Activated CD8-positive, alpha-beta T cell treated with anti-CD3 and anti-CD28 coated beads, Interleukin-2, amount 10 ng/mL, durations not matched to agents 7 days and 5 days (primary cell): ENCODE results near the gene SYP. TPM values are rescaled to one million over a fixed set of nuclear protein-coding genes. Genes with fewer than 3 reads are reported as not detected.
A peak's percentile ranks its signal among the peaks of the same experiment; 100 is the strongest.

Source experiments
- ATAC-seq: fragments of 150-1000 bp; cut with Tn5 transposase; one replicate; pipeline ENCODE4 v1.10.0; 2021; ENCODE audit warnings: moderate library complexity
- CTCF ChIA-PET: fragments of 350-600 bp; sonication (Branson Sonifier 250); formaldehyde crosslinking; loops from one replicate; lab custom pipeline; 2021; ENCODE audit warnings: antibody characterized with exemption; lab: Charles Lee
- POLR2A ChIA-PET: fragments of 350-600 bp; sonication (Branson Sonifier 250); formaldehyde crosslinking; loops from one replicate; lab custom pipeline; 2021; ENCODE audit warnings: antibody characterized with exemption; lab: Charles Lee
- DNase-seq: peaks from one replicate; pipeline ENCODE4 v3.0.0-alpha.2; 2020
- H3K27ac Mint-ChIP-seq: one replicate; pipeline ENCODE4 v1.8.0; 2021; ENCODE audit warnings: mild to moderate bottlenecking, mixed read lengths
- H3K27me3 Mint-ChIP-seq: one replicate; pipeline ENCODE4 v1.8.0; 2021; ENCODE audit warnings: low read depth, mixed read lengths
- H3K36me3 Mint-ChIP-seq: one replicate; pipeline ENCODE4 v1.8.0; 2021; ENCODE audit warnings: low read depth, mixed read lengths
- H3K4me1 Mint-ChIP-seq: one replicate; pipeline ENCODE4 v1.8.0; 2021; ENCODE audit warnings: low read depth, mixed read lengths
- H3K4me3 Mint-ChIP-seq: one replicate; pipeline ENCODE4 v1.8.0; 2021; ENCODE audit warnings: mild to moderate bottlenecking, mixed read lengths
- H3K9me3 Mint-ChIP-seq: one replicate; pipeline ENCODE4 v1.8.0; 2022; ENCODE audit warnings: mixed read lengths; ENCODE audit not compliant: insufficient read depth
- total RNA-seq, 2 experiments: library from RNA; stranded (reverse); gene quantifications; one replicate each; pipeline ENCODE4 v1.2.3, GENCODE V29; 2021

Gene SYP
- total RNA-seq, result 1 to 10 TPM; 1.1 to 2.6 TPM

DNA sequence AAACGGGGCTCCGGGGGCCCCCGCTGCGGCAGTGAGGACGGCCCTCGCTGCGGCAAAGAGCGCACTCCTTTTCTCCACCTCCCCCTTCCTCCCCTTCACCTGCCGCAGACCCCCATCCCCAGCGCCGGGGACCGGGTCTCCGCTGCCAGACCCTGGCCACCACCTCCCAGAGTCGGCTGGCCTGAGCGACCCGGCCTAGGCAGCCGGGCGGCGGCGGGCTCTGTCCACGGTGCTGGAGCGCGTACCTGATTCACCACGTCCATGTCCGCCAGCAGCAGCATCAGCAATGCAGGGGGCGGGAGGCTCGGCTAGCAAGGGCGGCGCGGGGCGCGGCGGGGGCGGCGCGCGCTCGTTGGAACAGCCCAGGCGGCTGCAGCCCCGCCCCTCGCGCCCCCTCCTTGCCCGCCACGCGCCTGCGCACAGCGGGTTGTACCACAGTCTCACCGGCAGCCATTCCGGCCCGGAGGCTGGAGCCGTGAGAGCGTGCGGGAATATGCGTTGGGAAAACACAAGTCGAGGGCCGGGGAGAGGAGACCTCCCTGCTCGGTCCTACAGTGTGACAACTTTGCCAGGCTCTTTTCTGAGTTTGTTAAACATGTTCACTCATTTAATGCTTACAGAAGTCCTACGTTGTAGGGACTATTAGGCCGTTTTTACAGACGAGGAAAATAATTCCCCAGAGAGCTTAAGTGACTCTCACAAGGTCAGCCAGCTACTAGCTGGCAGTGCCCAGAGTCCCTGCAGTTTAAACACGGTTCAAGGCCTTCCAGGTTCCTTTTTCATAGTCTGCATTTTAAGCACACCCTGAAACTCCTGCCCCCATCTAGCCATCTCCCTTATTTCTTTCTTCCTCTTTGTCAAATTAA lies at the start of gene SYP:
TSS of gene SYP (minus strand) at position 288 of the 866 bp plus-strand sequence. CDS start at position 281, 7 bp downstream.
- no peak within 1 kb of the TSS for H3K27ac Mint-ChIP-seq
- H3K36me3 Mint-ChIP-seq, result no peaks in the 10 kb centered on the region
- no peaks in the 10 kb centered on the region for H3K27me3 Mint-ChIP-seq
- no peaks in the 10 kb centered on the region for H3K9me3 Mint-ChIP-seq
- DNase-seq (peak; percentile 89), ATAC-seq (peak; percentile 99)
- peak within 1 kb of the TSS; percentile 43 for H3K4me3 Mint-ChIP-seq
- peaks cover 23% of the 10 kb centered on the region for H3K4me1 Mint-ChIP-seq
- POLR2A ChIA-PET, result no interaction called here
- CTCF ChIA-PET, result interaction anchor here (0.8 kb wide), 1 partner anchor 9 kb away, joined by 3 read pairs; no protein-coding TSS in a partner anchor

DNA sequence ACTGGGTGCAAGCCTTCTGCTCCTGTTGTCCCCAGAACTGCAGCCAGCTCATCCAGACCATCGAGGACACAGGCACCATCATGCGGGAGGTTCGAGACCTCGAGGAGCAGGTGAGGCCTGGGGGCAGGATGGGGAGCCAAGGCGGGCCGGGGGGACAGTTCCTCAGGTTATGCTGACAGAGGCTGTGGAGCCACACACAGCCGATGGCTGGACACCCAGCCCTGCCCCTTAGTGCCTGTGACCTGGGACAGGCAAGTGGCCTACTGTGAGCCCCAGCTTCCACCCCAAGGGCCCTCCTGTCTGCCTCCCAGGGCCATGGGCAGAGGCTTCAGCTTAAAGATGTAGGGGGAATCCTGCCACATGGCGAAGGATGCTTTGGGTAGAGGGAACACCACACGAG lies 49.6 kb upstream of the SYP start:
- peaks cover 14% of the 10 kb centered on the region for H3K4me1 Mint-ChIP-seq
- no peaks in the 10 kb centered on the region for H3K9me3 Mint-ChIP-seq
- peak overlapping the region; percentile 11 for H3K27ac Mint-ChIP-seq
- ATAC-seq, result no peak
- no peak for DNase-seq
- ChIA-PET POLR2A (interaction anchor here (0.6 to 1.4 kb wide), 3 partner anchors 9 to 83 kb away, joined by 3 to 4 read pairs (median 4); no protein-coding TSS in a partner anchor), CTCF (no interaction called here)
- no peak overlapping the region for H3K4me3 Mint-ChIP-seq
- no peaks in the 10 kb centered on the region for H3K27me3 Mint-ChIP-seq
- H3K36me3 Mint-ChIP-seq, result peaks cover 28% of the 10 kb centered on the region

DNA sequence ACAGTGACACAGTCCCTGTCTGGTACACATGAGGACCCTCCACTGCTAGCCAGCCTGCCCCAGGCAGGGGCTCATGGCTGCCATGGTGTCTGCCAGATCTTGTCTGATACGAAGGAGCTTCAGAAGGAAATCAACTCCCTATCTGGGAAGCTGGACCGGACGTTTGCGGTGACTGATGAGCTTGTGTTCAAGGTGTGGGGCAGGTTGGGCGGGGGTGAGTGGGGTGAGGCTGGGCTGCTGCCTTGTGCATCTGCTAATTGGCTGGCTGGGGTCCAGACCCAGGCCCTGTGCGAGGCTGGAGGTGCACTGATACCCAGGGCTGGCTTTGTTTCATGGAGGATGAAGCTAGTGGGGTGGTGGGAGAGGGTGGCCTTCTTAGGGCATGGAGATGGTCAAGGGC lies 49.1 kb upstream of the SYP start:
- POLR2A ChIA-PET, result interaction anchor here (0.6 to 1.4 kb wide), 4 partner anchors 9 to 83 kb away, joined by 3 to 4 read pairs (median 4); partner anchors contain the start of gene PPP1R3F
- no peak overlapping the region for H3K27ac Mint-ChIP-seq
- H3K4me1 Mint-ChIP-seq, result peaks cover 14% of the 10 kb centered on the region
- no peak for DNase-seq
- CTCF ChIA-PET, result no interaction called here
- peaks cover 31% of the 10 kb centered on the region for H3K36me3 Mint-ChIP-seq
- H3K27me3 Mint-ChIP-seq, result no peaks in the 10 kb centered on the region
- H3K9me3 Mint-ChIP-seq, result no peaks in the 10 kb centered on the region
- ATAC-seq, result no peak
- H3K4me3 Mint-ChIP-seq, result no peak overlapping the region

DNA sequence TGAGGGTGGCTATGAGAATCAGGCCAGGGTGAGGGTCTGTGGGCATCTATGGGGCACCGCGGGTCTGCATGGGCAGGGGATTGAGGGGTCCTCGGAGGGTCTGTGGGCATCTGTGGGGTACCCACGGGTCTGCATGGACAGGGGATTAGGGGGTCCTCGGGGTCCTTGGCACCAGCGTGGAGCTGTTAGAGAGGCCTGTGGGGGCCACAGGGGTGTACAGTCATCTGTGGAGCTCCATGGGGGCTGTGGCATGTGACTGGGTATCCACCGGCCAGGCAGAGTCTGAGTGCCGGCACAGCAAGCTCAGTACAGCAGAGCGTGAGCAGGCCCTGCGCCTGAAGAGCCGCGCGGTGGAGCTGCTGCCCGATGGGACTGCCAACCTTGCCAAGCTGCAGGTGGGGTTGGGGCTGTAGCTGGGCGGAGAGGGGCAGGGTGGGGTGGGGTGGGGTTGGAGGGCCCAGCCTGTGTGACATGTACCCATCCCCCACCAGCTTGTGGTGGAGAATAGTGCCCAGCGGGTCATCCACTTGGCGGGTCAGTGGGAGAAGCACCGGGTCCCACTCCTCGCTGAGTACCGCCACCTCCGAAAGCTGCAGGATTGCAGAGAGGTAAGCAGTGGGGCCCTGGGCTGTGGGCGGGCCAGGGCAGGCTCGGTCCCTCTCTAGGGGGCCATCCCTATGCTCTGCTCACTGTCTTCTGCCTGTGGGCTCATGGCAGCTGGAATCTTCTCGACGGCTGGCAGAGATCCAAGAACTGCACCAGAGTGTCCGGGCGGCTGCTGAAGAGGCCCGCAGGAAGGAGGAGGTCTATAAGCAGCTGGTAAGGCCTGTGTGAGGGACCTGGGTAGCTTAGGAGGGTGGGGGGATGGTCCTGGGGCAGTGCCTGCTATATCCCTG lies 48.2 kb upstream of the SYP start:
- DNase-seq, result no peak
- ChIA-PET POLR2A (interaction anchor here (1.3 to 1.4 kb wide), 2 partner anchors 8 to 21 kb away, joined by 4 read pairs; partner anchors contain the start of gene PPP1R3F), CTCF (no interaction called here)
- no peaks in the 10 kb centered on the region for H3K27me3 Mint-ChIP-seq
- no peak overlapping the region for H3K27ac Mint-ChIP-seq
- H3K4me3 Mint-ChIP-seq, result no peak overlapping the region
- peaks cover 14% of the 10 kb centered on the region for H3K4me1 Mint-ChIP-seq
- no peak for ATAC-seq
- peaks cover 35% of the 10 kb centered on the region for H3K36me3 Mint-ChIP-seq
- no peaks in the 10 kb centered on the region for H3K9me3 Mint-ChIP-seq

DNA sequence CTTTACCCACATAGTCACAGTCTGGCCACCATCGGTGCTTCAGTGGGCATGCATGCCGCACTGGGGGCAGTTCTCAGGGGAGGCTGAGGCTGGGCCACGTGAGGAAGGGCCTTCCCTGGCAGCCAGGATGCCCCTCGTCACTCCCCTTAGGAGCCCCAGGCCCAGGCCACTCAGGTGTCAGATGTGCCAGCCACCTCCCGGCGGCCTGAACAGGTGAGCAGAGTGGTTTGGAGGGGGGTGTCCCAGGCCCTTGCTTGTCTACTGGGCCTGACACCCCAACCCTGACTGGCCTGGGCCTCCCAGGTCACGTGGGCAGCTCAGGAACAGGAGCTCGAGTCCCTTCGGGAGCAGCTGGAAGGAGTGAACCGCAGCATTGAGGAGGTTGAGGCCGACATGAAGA lies 47.4 kb upstream of the SYP start:
- ChIA-PET POLR2A (no interaction called here), CTCF (no interaction called here)
- Mint-ChIP-seq H3K27ac (no peak overlapping the region), H3K4me1 (peaks cover 14% of the 10 kb centered on the region), H3K9me3 (no peaks in the 10 kb centered on the region), H3K27me3 (no peaks in the 10 kb centered on the region), H3K4me3 (no peak overlapping the region), H3K36me3 (peaks cover 31% of the 10 kb centered on the region)
- ATAC-seq, result no peak
- DNase-seq, result no peak

DNA sequence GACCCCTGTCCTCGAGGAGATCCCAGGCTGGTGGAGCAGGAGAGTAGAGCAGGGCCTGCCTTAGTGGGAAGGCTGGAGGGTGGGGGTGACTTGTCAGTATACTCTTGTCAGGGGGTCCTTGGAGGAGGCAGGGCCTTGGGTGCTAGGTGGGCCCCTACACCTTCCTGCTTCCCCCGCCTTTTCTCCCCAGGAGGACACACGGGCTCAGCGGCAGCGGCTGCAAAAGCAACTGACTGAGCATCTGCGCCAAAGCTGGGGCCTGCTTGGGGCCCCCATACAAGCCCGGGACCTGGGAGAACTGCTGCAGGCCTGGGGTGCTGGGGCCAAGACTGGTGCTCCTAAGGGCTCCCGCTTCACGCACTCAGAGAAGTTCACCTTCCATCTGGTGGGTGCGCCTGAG lies 46.5 kb upstream of the SYP start:
- ChIA-PET POLR2A (no interaction called here), CTCF (no interaction called here)
- DNase-seq (no peak), ATAC-seq (no peak)
- no peak overlapping the region for H3K27ac Mint-ChIP-seq
- no peaks in the 10 kb centered on the region for H3K27me3 Mint-ChIP-seq
- H3K4me1 Mint-ChIP-seq, result peaks cover 12% of the 10 kb centered on the region
- no peaks in the 10 kb centered on the region for H3K9me3 Mint-ChIP-seq
- peaks cover 29% of the 10 kb centered on the region for H3K36me3 Mint-ChIP-seq
- no peak overlapping the region for H3K4me3 Mint-ChIP-seq

DNA sequence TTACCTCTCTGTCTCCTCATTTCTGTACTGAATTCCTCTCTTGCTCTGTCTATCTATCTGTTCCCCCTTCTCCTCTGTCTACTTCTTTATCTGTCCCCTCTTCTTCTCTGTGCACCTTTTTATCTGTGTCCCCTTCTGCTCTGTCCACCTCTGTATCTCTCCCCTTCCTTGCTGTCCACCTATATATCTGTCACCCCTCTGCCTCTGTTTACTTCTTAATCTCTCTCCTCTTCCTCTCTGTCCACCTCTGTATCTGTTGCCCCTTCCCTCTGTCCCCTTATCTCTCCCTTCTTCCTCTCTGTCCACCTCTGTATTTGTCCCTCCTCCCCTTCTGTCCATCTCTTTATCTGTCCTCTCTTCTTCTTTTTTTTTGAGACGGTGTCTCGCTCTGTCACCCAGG lies 44.2 kb upstream of the SYP start:
- CTCF ChIA-PET, result no interaction called here
- no peaks in the 10 kb centered on the region for H3K27me3 Mint-ChIP-seq
- no peak for ATAC-seq
- no peak overlapping the region for H3K4me3 Mint-ChIP-seq
- POLR2A ChIA-PET, result no interaction called here
- no peaks in the 10 kb centered on the region for H3K9me3 Mint-ChIP-seq
- H3K27ac Mint-ChIP-seq, result no peak overlapping the region
- peaks cover 19% of the 10 kb centered on the region for H3K36me3 Mint-ChIP-seq
- no peak for DNase-seq
- H3K4me1 Mint-ChIP-seq, result peaks cover 6% of the 10 kb centered on the region

DNA sequence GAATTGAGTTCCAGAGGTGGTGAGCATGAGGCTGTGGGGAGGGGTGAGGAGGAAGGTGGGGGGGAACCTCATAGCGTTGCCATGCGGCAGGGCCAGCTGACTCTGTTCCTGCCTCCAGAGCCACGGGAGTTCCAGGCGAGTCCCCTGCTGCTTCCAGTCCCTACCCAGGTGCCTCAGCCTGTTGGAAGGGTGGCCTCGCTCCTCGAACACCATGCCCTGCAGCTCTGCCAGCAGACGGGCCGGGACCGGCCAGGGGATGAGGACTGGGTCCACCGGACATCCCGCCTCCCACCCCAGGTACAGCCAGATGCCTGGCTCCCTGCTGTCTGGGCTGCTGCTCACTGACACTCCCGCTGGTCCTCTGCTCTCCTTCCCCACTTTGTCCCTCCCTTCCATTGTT lies 43.2 kb upstream of the SYP start:
- ATAC-seq, result no peak
- Mint-ChIP-seq H3K36me3 (peaks cover 13% of the 10 kb centered on the region), H3K9me3 (no peaks in the 10 kb centered on the region), H3K4me1 (peaks cover 6% of the 10 kb centered on the region), H3K27me3 (no peaks in the 10 kb centered on the region), H3K4me3 (no peak overlapping the region), H3K27ac (no peak overlapping the region)
- no peak for DNase-seq
- POLR2A ChIA-PET, result no interaction called here
- CTCF ChIA-PET, result no interaction called here

DNA sequence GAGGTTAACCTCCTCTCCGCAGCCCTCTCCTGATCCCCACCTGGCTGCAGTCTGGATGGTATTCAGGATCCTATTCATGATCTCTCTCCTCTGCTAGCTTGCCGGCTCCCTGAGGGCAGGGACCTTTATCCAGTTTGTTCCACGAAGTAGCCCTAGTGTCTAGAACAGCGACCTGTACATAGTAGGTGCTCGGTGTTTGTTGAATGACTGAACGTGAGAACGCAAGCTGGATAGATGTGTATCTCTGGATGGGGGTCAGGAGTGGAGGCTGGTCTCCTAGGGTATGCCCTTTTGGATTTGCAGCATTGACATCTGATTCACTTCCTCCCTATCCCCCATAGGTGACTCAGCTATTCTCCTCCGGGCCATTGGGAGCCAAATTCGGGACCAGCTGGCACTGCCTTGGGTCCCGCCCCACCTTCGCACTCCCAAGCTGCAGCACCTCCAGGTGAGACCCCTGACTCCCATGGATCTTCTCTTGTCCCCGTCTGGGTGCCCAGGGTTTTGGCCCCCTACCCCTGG lies 42.6 kb upstream of the SYP start:
- H3K27me3 Mint-ChIP-seq, result no peaks in the 10 kb centered on the region
- H3K27ac Mint-ChIP-seq, result no peak overlapping the region
- ATAC-seq (no peak), DNase-seq (no peak)
- ChIA-PET CTCF (no interaction called here), POLR2A (no interaction called here)
- H3K4me3 Mint-ChIP-seq, result no peak overlapping the region
- no peaks in the 10 kb centered on the region for H3K9me3 Mint-ChIP-seq
- H3K4me1 Mint-ChIP-seq, result peaks cover 6% of the 10 kb centered on the region
- peaks cover 11% of the 10 kb centered on the region for H3K36me3 Mint-ChIP-seq

DNA sequence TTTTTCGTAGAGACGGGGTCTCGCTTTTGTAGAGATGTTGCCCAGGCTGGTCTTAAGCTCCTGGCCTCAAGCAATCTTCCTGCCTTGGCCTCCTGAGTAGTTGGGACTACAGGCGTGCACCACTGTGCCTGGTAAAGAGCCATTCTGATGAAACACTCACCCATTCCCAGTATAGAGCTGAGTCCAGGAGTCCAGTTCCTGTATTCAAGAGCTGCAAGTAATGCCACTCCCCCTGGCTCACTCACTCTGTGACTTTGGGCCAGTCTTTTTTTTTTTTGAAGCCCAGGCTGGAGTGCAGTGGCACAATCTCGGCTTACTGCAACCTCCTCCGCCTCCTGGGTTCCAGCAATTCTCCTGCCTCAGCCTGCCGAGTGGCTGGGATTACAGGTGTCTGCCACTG lies 38.7 kb upstream of the SYP start:
- H3K27me3 Mint-ChIP-seq, result no peaks in the 10 kb centered on the region
- DNase-seq (no peak), ATAC-seq (no peak)
- POLR2A ChIA-PET, result no interaction called here
- no peak overlapping the region for H3K4me3 Mint-ChIP-seq
- CTCF ChIA-PET, result no interaction called here
- peaks cover 7% of the 10 kb centered on the region for H3K36me3 Mint-ChIP-seq
- H3K9me3 Mint-ChIP-seq, result no peaks in the 10 kb centered on the region
- H3K4me1 Mint-ChIP-seq, result peaks cover 23% of the 10 kb centered on the region
- no peak overlapping the region for H3K27ac Mint-ChIP-seq

DNA sequence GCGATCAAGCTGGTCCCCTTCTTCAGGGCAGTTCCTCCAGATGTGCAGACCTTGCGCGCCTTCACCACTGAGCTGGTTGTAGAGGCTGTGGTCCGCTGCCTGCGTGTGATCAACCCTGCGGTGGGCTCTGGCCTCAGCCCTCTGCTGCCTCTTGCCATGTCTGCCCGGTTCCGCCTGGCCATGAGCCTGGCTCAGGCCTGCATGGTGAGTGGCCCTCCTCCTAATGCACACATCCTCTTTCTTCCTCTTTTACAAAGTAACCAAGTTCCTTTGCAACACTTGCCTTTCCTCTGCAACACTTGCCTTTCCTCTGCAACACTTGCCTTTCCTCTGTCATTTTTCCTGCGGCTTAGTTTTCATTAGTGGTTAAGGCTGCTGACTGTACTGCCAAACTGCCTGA lies 37.1 kb upstream of the SYP start:
- ChIA-PET POLR2A (interaction anchor here (1.0 kb wide), 1 partner anchor 12 kb away, joined by 3 read pairs; no protein-coding TSS in a partner anchor), CTCF (interaction anchor here (1.7 kb wide), 1 partner anchor 44 kb away, joined by 4 read pairs; no protein-coding TSS in a partner anchor)
- Mint-ChIP-seq H3K27me3 (no peaks in the 10 kb centered on the region), H3K27ac (peak overlapping the region; percentile 73), H3K9me3 (no peaks in the 10 kb centered on the region), H3K36me3 (peaks cover 5% of the 10 kb centered on the region), H3K4me3 (peak overlapping the region; percentile 93), H3K4me1 (peaks cover 27% of the 10 kb centered on the region)
- DNase-seq (no peak), ATAC-seq (no peak)
